Gastroesophageal sphincter (tissue), 3 donors: ENCODE measurements around the gene VRK3.

Experiments
- CTCF ChIP-seq, 4 experiments: fragments of 200-600 bp in 2 of 4; fragments of 450-650 bp in 2 of 4; sonication (generic) in 1 of 4; IDR thresholded peaks; one replicate each; pipeline ENCODE4 v1.5.1; 2017 to 2019; ENCODE audit warnings: antibody characterized with exemption in 4 of 4, mild to moderate bottlenecking in 2 of 4, moderate library complexity in 2 of 4
- EP300 ChIP-seq: sonication (generic); formaldehyde crosslinking; IDR thresholded peaks from one replicate; pipeline ENCODE4 v1.6.1; 2017; ENCODE audit warnings: antibody characterized with exemption, mild to moderate bottlenecking
- POLR2A ChIP-seq, 2 donors: fragments of 450-650 bp; IDR thresholded peaks; one replicate each; pipeline ENCODE4 v1.6.1; 2017; ENCODE audit warnings: antibody characterized with exemption in 2 of 2, mild to moderate bottlenecking in 2 of 2, moderate library complexity in 1 of 2
- POLR2AphosphoS5 ChIP-seq: sonication (generic); formaldehyde crosslinking; IDR thresholded peaks from one replicate; pipeline ENCODE4 v1.6.1; 2017; ENCODE audit warnings: antibody characterized with exemption

- TF ChIP-seq CTCF (IDR thresholded peaks at IDR 0.05) = no peak
- TF ChIP-seq POLR2A (IDR thresholded peaks at IDR 0.05) = no peak
- no peak for TF ChIP-seq EP300
- TF ChIP-seq POLR2AphosphoS5 = no peak
Measured at GRCh38 chr19:49946415-49946814, 78.8 kb downstream of the VRK3 start.
